Measurements from ENCODE around the gene MRS2. TPM values are rescaled to one million over a fixed set of nuclear protein-coding genes. Genes with fewer than 3 reads are reported as not detected.
"Not testable (repeated sequence)": the region's sequence is repeated elsewhere in the genome, so short reads cannot be mapped to it uniquely, and the experiment has no call there.

Gene MRS2
- total RNA-seq: 43.4 TPM
- long read RNA-seq, transcript MRS2-202 (10 exons, 1,740 nt): minor isoform, 8 of 26 reads
- long read RNA-seq, transcript MRS2-203 (11 exons, 3,313 nt): major isoform, 15 of 26 reads
- long read RNA-seq, partial matches to known transcripts: 0 of 26 reads
- long read RNA-seq, other reads (novel, unspliced or antisense): 2 of 26 reads

GRCh38 chr6:24402697-24403500 is at the start of gene MRS2:
Gene MRS2, plus strand, starts transcription at chr6:24402936. Its CDS starts 111 bp downstream, at chr6:24403047.
- peak; percentile 92 for DNase-seq (ENCODE audit: missing footprints)
- intact Hi-C loops (cut with DNase I): no loop called here
- ATAC-seq: peak; percentile 99

GRCh38 chr6:24353861-24354260 is 48.9 kb upstream of the MRS2 start:
- no peak for ATAC-seq
- intact Hi-C loops (cut with DNase I): no loop called here
- no peak for DNase-seq (ENCODE audit: missing footprints)

GRCh38 chr6:24355393-24355792 is 47.3 kb upstream of the MRS2 start:
- intact Hi-C loops (cut with DNase I): no loop called here
- ATAC-seq: no peak

GRCh38 chr6:24356310-24356973 is 46.3 kb upstream of the MRS2 start:
- intact Hi-C loops (cut with DNase I): no loop called here
- no peak for ATAC-seq

More at GRCh38 chr6:24355393-24355792, 47.3 kb upstream of the MRS2 start:
- DNase-seq (ENCODE audit: missing footprints): no peak

GRCh38 chr6:24357336-24358218 is 45.2 kb upstream of the MRS2 start, which contains the start of gene DCDC2:
Gene DCDC2, minus strand, starts transcription at chr6:24358059. Its CDS starts 309 bp downstream, at chr6:24357750.
- intact Hi-C loops (cut with DNase I): no loop called here
- no peak for ATAC-seq
- no peak for DNase-seq (ENCODE audit: missing footprints)

More at GRCh38 chr6:24356310-24356973, 46.3 kb upstream of the MRS2 start:
- DNase-seq (ENCODE audit: missing footprints): no peak

GRCh38 chr6:24358219-24358821 is 44.4 kb upstream of the MRS2 start:
- no peak for ATAC-seq
- intact Hi-C loops (cut with DNase I): no loop called here
- DNase-seq (ENCODE audit: missing footprints): no peak

- intact Hi-C loops (cut with DNase I): no loop called here
- DNase-seq (ENCODE audit: missing footprints) (peak; percentile 80), ATAC-seq (peak; percentile 77)
Observed at GRCh38 chr6:24359640-24360454, 42.9 kb upstream of the MRS2 start.

- ATAC-seq; intact Hi-C loops (cut with DNase I); DNase-seq (ENCODE audit: missing footprints): not testable (repeated sequence)
Observed at GRCh38 chr6:24362363-24362762, 40.4 kb upstream of the MRS2 start.

GRCh38 chr6:24365103-24365633 is 37.6 kb upstream of the MRS2 start:
- DNase-seq (ENCODE audit: missing footprints); ATAC-seq; intact Hi-C loops (cut with DNase I): not testable (repeated sequence)

GRCh38 chr6:24374612-24375011 is 28.1 kb upstream of the MRS2 start:
- DNase-seq (ENCODE audit: missing footprints) (no peak), ATAC-seq (no peak)
- intact Hi-C loops (cut with DNase I): no loop called here

GRCh38 chr6:24376871-24377270 is 25.9 kb upstream of the MRS2 start:
- intact Hi-C loops (cut with DNase I): no loop called here
- no peak for ATAC-seq
- no peak for DNase-seq (ENCODE audit: missing footprints)

- DNase-seq (ENCODE audit: missing footprints) (no peak), ATAC-seq (no peak)
- intact Hi-C loops (cut with DNase I): no loop called here
Observed at GRCh38 chr6:24378473-24379097, 24.2 kb upstream of the MRS2 start.

- no peak for ATAC-seq
- intact Hi-C loops (cut with DNase I): no loop called here
Observed at GRCh38 chr6:24381476-24382219, 21.1 kb upstream of the MRS2 start.

GRCh38 chr6:24382220-24382540 is 20.6 kb upstream of the MRS2 start:
- DNase-seq (ENCODE audit: missing footprints) (no peak), ATAC-seq (no peak)
- intact Hi-C loops (cut with DNase I): no loop called here

More at GRCh38 chr6:24381476-24382219, 21.1 kb upstream of the MRS2 start:
- DNase-seq (ENCODE audit: missing footprints): no peak

GRCh38 chr6:24382891-24383494 is 19.7 kb upstream of the MRS2 start:
- ATAC-seq; intact Hi-C loops (cut with DNase I): not testable (repeated sequence)

More at GRCh38 chr6:24382891-24383494, 19.7 kb upstream of the MRS2 start:
- not testable (repeated sequence) for DNase-seq (ENCODE audit: missing footprints)
